Transverse colon (tissue), 4 donors: ENCODE data around the gene AMACR.

Experiments
- CTCF ChIP-seq, 5 experiments: fragments of 200-600 bp in 3 of 5; fragments of 450-650 bp in 2 of 5; sonication (generic) in 3 of 5; IDR thresholded peaks; 1 replicate in 2 of 5; 2 replicates in 3 of 5; pipeline ENCODE4 v1.5.1; 2016 to 2017; ENCODE audit warnings: antibody characterized with exemption in 5 of 5, inconsistent platforms in 3 of 5, mild to moderate bottlenecking in 2 of 5, moderate library complexity in 1 of 5
- EP300 ChIP-seq: sonication (generic); formaldehyde crosslinking; IDR thresholded peaks from one replicate; pipeline ENCODE4 v1.6.1; 2017; ENCODE audit warnings: antibody characterized with exemption, low read depth
- POLR2A ChIP-seq: fragments of 450-650 bp; IDR thresholded peaks from one replicate; pipeline ENCODE4 v1.6.1; 2016; ENCODE audit warnings: antibody characterized with exemption, mild to moderate bottlenecking, moderate library complexity
- POLR2AphosphoS5 ChIP-seq, 3 donors: sonication (generic); formaldehyde crosslinking; IDR thresholded peaks; one replicate each; pipeline ENCODE4 v1.6.1; 2016; ENCODE audit warnings: antibody characterized with exemption in 3 of 3

- TF ChIP-seq CTCF (IDR thresholded peaks at IDR 0.05) (no peak), POLR2AphosphoS5 (IDR thresholded peaks at IDR 0.05) (no peak), POLR2A (no peak), EP300 (no peak)
These were observed 3.9 kb downstream of the AMACR start for GRCh38 chr5:34003941-34004340.
